ENCODE results near the gene RPS24.

Gene RPS24

GRCh38 chr10:78011065-78011464, 22.6 kb upstream of the RPS24 start:
- TF ChIP-seq CTCF (IDR thresholded peaks at IDR 0.05; ENCODE audit: insufficient read depth, low read length, poor library complexity, severe bottlenecking): no peak
- TF ChIP-seq EZH2phosphoT487 (conservative IDR thresholded peaks at IDR 0.05; ENCODE audit: low read length): no peak
- Histone ChIP-seq H3K4me2 (ENCODE audit: low read depth, low read length, poor library complexity, severe bottlenecking) (no peak overlapping the region), H4K20me1 (ENCODE audit: low read depth, low read length) (no peaks in the 10 kb centered on the region), H2AFZ (ENCODE audit: low read depth, low read length, severe bottlenecking) (no peak overlapping the region), H3K4me3 (ENCODE audit: insufficient read depth, low read length, poor library complexity, severe bottlenecking) (no peak overlapping the region), H3K9me3 (ENCODE audit: insufficient read depth, low read length) (no peaks in the 10 kb centered on the region), H3K9me2 (replicated peaks; ENCODE audit: insufficient read depth, low read length) (no peaks in the 10 kb centered on the region), H3K36me3 (ENCODE audit: low read length) (peaks cover 15% of the 10 kb centered on the region; the same call in 1 of the 2 replicates), H3K27me3 (ENCODE audit: low read length) (no peaks in the 10 kb centered on the region), H3K9ac (ENCODE audit: low read length) (no peak overlapping the region), H3K27ac (ENCODE audit: low read depth, low read length) (no peak overlapping the region), H3F3A (ENCODE audit: insufficient read depth) (no peaks in the 10 kb centered on the region), H3K79me2 (ENCODE audit: insufficient read depth, low read length) (no peaks in the 10 kb centered on the region)

GRCh38 chr10:78013564-78013963, 20.1 kb upstream of the RPS24 start:
- Histone ChIP-seq H3K27ac (ENCODE audit: low read depth, low read length) (no peak overlapping the region), H4K20me1 (ENCODE audit: low read depth, low read length) (no peaks in the 10 kb centered on the region), H3K27me3 (ENCODE audit: low read length) (no peaks in the 10 kb centered on the region), H3K79me2 (ENCODE audit: insufficient read depth, low read length) (no peaks in the 10 kb centered on the region), H3K9ac (ENCODE audit: low read length) (no peak overlapping the region), H3F3A (ENCODE audit: insufficient read depth) (no peaks in the 10 kb centered on the region), H3K9me3 (ENCODE audit: insufficient read depth, low read length) (no peaks in the 10 kb centered on the region), H3K36me3 (ENCODE audit: low read length) (peaks cover 15% of the 10 kb centered on the region; the same call in 1 of the 2 replicates), H3K9me2 (replicated peaks; ENCODE audit: insufficient read depth, low read length) (no peaks in the 10 kb centered on the region), H2AFZ (ENCODE audit: low read depth, low read length, severe bottlenecking) (no peak overlapping the region), H3K4me2 (ENCODE audit: low read depth, low read length, poor library complexity, severe bottlenecking) (no peak overlapping the region), H3K4me3 (ENCODE audit: insufficient read depth, low read length, poor library complexity, severe bottlenecking) (no peak overlapping the region)
- no peak for TF ChIP-seq EZH2phosphoT487 (conservative IDR thresholded peaks at IDR 0.05; ENCODE audit: low read length)
- no peak for TF ChIP-seq CTCF (IDR thresholded peaks at IDR 0.05; ENCODE audit: insufficient read depth, low read length, poor library complexity, severe bottlenecking)

GRCh38 chr10:78015546-78015945, 18.1 kb upstream of the RPS24 start:
- no peaks in the 10 kb centered on the region for H3K79me2 ChIP-seq (ENCODE audit: insufficient read depth, low read length)
- H3K27me3 ChIP-seq (ENCODE audit: low read length): no peaks in the 10 kb centered on the region
- H3K9ac ChIP-seq (ENCODE audit: low read length): no peak overlapping the region
- H3K36me3 ChIP-seq (ENCODE audit: low read length): peaks cover 12% of the 10 kb centered on the region; the same call in 1 of the 2 replicates
- H3K27ac ChIP-seq (ENCODE audit: low read depth, low read length): no peak overlapping the region
- TF ChIP-seq EZH2phosphoT487 (conservative IDR thresholded peaks at IDR 0.05; ENCODE audit: low read length) (no peak), CTCF (IDR thresholded peaks at IDR 0.05; ENCODE audit: insufficient read depth, low read length, poor library complexity, severe bottlenecking) (no peak)
- no peaks in the 10 kb centered on the region for H3F3A ChIP-seq (ENCODE audit: insufficient read depth)
- no peak overlapping the region for H2AFZ ChIP-seq (ENCODE audit: low read depth, low read length, severe bottlenecking)
- H4K20me1 ChIP-seq (ENCODE audit: low read depth, low read length): no peaks in the 10 kb centered on the region
- H3K9me3 ChIP-seq (ENCODE audit: insufficient read depth, low read length): no peaks in the 10 kb centered on the region
- no peak overlapping the region for H3K4me2 ChIP-seq (ENCODE audit: low read depth, low read length, poor library complexity, severe bottlenecking)
- H3K9me2 ChIP-seq (replicated peaks; ENCODE audit: insufficient read depth, low read length): no peaks in the 10 kb centered on the region
- H3K4me3 ChIP-seq (ENCODE audit: insufficient read depth, low read length, poor library complexity, severe bottlenecking): no peak overlapping the region
